Measurements from ENCODE around the gene MN1. TPM values are rescaled to one million over a fixed set of nuclear protein-coding genes. Genes with fewer than 3 reads are reported as not detected.

Gene MN1
- total RNA-seq, 3 donors from 2014 or later: 2.0 to 4.7 (median 3.2) TPM

DNA sequence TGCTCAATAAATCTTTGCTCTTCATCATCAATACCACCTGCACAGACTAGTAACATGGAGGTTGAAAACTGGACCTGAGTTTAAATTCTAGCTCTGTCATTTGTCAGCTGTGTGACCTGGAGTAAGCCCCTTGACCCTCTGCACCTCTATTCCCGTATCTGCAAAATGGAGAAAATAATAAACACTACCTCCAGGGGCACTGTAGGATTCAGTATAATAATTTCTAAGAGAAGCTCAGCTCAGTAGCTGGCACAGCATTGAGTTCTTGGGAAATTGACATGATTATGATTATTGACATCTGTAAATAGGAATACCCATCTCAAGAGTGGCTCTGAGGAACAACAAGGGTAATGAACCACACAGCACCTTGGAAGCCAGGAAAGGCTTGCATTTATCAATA, 78.4 kb downstream of the MN1 start:
- Histone ChIP-seq H3K27me3 (no peaks in the 10 kb centered on the region), H3K4me3 (no peak overlapping the region), H3K27ac (no peak overlapping the region), H3K9me3 (no peaks in the 10 kb centered on the region), H3K36me3 (no peaks in the 10 kb centered on the region), H3K4me1 (no peaks in the 10 kb centered on the region)
- intact Hi-C loops (cut with DNase I; ENCODE audit: low total_unique reads): no loop called here
- TF ChIP-seq CTCF (IDR thresholded peaks at IDR 0.05) (no peak), POLR2A (IDR thresholded peaks at IDR 0.05) (no peak), POLR2AphosphoS5 (IDR thresholded peaks at IDR 0.05) (no peak)
- no peak for DNase-seq (ENCODE audit: low spot score in 2 of 2)

DNA sequence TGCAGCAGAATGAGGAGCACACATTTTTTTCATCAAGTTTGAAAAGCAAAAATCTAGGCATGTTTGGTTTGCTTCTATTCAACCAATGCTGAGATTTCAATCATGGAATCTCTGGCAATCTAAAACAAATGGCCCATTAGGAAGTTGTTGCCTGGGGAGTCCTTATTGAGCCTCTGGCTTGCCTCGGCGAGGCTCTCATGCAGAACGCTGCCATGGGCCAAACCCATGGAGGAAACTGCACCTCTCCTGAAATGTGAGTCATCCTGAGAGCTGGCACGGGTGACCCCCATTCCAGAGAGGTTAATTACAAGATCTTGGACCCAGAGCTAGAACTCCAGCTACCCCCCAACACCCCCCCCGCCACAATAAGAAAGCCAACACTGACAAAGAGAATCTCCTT, 80.7 kb downstream of the MN1 start:
- Histone ChIP-seq H3K4me3 (no peak overlapping the region), H3K9me3 (peaks cover 0 to 3% of the 10 kb centered on the region in 2 donors), H3K27ac (no peak overlapping the region), H3K4me1 (no peaks in the 10 kb centered on the region), H3K27me3 (peaks cover 0 to 3% of the 10 kb centered on the region in 2 donors), H3K36me3 (no peaks in the 10 kb centered on the region)
- intact Hi-C loops (cut with DNase I; ENCODE audit: low total_unique reads): no loop called here
- TF ChIP-seq POLR2AphosphoS5 (IDR thresholded peaks at IDR 0.05) (no peak), POLR2A (IDR thresholded peaks at IDR 0.05) (no peak), CTCF (IDR thresholded peaks at IDR 0.05) (no peak)
- DNase-seq (ENCODE audit: low spot score in 2 of 2): no peak

DNA sequence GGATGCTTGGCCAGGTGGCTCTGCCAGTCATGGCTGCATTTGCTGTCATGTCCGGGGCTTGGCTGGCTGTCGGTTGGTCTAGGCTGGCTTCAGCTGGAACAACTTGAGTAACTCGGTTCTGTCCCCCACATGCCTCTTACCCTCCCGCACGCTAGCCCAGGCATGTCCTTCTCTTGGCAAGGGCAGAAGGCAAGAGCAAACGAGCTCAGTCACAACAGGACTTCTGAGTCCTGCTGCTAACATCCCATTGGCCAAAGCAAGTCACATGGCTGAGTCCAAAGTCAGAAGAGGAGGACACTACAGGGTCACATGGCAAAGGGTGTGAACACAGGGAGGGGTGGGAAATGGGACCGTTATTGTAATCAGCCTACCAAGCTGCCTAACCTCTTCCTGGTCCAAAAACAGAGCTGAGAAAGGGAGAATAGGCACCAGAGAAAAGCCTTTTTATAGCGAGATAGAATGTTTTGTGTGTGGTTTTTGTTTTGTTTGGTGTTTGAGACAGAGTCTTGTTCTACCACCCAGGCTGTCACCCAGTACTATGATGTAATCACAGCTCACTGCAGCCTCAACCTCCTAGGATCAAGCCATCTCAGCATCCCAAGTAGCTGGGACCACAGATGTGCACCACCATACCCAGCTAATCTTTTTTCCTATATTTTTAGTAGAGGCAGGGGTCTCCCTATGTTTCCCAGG, 81.9 kb downstream of the MN1 start:
- no peaks in the 10 kb centered on the region for H3K36me3 ChIP-seq
- peaks cover 0 to 3% of the 10 kb centered on the region in 2 donors for H3K9me3 ChIP-seq
- H3K4me1 ChIP-seq: no peaks in the 10 kb centered on the region
- H3K27me3 ChIP-seq: peaks cover 0 to 10% of the 10 kb centered on the region in 2 donors
- H3K4me3 ChIP-seq: no peak overlapping the region
- DNase-seq (ENCODE audit: low spot score in 2 of 2): no peak
- H3K27ac ChIP-seq: no peak overlapping the region
- intact Hi-C loops (cut with DNase I; ENCODE audit: low total_unique reads): no loop called here
- no peak for TF ChIP-seq POLR2AphosphoS5 (IDR thresholded peaks at IDR 0.05)
- no peak for TF ChIP-seq CTCF (IDR thresholded peaks at IDR 0.05)

- Histone ChIP-seq H3K36me3 (no peaks in the 10 kb centered on the region), H3K27me3 (peaks cover 0 to 10% of the 10 kb centered on the region in 2 donors), H3K9me3 (peaks cover 0 to 3% of the 10 kb centered on the region in 2 donors), H3K27ac (no peak overlapping the region), H3K4me1 (no peaks in the 10 kb centered on the region), H3K4me3 (no peak overlapping the region)
- TF ChIP-seq CTCF (IDR thresholded peaks at IDR 0.05) (no peak), POLR2AphosphoS5 (IDR thresholded peaks at IDR 0.05) (no peak), POLR2A (IDR thresholded peaks at IDR 0.05) (no peak)
- intact Hi-C loops (cut with DNase I; ENCODE audit: low total_unique reads): no loop called here
- DNase-seq (ENCODE audit: low spot score in 2 of 2): no peak
These were observed 82.6 kb downstream of the MN1 start for GRCh38 chr22:27719036-27719347.

DNA sequence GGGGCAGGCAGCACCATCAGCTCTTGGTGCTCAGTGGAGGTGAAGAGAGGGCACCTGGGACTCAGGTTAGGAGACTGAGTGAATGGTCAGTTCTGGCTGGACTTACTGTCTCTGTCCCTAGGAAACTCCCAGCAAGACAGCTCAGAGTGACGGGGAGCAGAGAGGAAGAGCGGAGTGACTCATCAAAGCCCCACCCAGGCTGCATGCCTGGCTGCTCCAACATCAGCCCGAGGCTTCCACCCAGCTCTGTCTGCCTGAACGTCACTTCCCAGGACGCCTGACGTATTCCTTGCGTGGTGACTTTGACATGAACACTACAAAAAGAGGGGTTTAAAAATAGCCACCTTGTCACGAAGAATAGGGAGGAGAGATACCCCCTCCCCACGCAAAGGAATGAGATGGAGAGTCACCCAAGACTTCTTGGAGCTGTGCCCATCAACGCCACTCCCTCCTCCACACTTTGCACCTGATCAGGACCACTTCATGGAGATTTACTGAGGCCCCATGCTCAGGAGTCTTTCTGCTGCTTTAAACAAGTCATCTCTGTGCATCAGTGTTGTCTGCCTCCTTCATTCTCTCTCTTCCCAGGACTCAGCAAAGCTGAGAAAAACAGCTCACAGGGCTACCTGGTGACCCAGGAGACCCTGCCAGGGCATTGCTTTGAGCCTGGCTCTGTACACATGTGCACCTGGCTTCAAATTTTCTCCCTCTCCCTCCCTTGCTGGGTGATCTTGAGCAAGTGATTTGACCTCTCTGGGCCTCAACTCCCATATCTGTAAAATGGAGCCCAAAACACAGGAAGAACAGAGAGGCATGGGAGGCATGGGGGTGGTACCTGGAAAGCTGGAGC, 83.1 kb downstream of the MN1 start:
- peak; percentile 39 to 58 for DNase-seq (ENCODE audit: low spot score in 2 of 2)
- peak overlapping the region in 1 of 2 donors; percentile 38 for H3K27ac ChIP-seq
- no peaks in the 10 kb centered on the region for H3K36me3 ChIP-seq
- H3K9me3 ChIP-seq: peaks cover 0 to 3% of the 10 kb centered on the region in 2 donors
- intact Hi-C loops (cut with DNase I; ENCODE audit: low total_unique reads): no loop called here
- peaks cover 0 to 10% of the 10 kb centered on the region in 2 donors for H3K27me3 ChIP-seq
- H3K4me3 ChIP-seq: peak overlapping the region in 1 of 3 donors; percentile 31
- no peak for TF ChIP-seq POLR2A (IDR thresholded peaks at IDR 0.05)
- no peak for TF ChIP-seq CTCF (IDR thresholded peaks at IDR 0.05)
- no peak for TF ChIP-seq POLR2AphosphoS5 (IDR thresholded peaks at IDR 0.05)
- H3K4me1 ChIP-seq: no peaks in the 10 kb centered on the region

All from breast epithelium (tissue), 4 donors.